ENCODE measurements around the gene USE1. TPM values are rescaled to one million over a fixed set of nuclear protein-coding genes. Genes with fewer than 3 reads are reported as not detected.
A peak's percentile ranks its signal among the peaks of the same experiment; 100 is the strongest.

USE1 gene
- total RNA-seq, 1 donor = 25.7 TPM

DNA sequence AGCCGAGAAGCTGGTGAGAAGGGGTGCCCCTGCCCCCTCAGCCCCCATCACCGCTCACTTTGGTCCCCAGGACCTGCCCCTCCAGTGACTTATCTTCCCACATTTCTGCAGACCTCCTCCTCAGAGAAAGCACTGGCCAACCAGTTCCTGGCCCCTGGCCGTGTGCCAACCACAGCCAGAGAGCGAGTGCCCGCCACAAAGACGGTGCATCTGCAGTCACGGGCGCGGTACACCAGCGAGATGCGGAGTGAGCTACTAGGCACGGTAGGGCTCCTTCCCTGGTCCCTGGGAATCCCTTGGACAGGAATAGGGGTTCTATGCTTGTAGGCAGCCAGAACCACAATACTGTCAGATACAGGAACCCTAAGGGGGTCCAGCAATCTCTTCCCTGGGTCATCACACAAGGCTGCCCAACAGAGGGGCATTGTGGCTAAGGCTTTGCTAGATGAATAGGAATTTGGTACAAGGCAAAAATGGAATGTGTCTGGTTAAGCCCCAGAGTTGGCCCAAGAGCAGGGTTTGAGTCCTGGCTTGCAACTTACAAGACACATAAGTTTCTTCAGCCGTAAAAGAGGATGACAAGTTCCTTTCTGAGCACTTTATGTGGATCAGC lies 1.0 kb downstream of the USE1 start:
- TF ChIP-seq, protein P1, sequence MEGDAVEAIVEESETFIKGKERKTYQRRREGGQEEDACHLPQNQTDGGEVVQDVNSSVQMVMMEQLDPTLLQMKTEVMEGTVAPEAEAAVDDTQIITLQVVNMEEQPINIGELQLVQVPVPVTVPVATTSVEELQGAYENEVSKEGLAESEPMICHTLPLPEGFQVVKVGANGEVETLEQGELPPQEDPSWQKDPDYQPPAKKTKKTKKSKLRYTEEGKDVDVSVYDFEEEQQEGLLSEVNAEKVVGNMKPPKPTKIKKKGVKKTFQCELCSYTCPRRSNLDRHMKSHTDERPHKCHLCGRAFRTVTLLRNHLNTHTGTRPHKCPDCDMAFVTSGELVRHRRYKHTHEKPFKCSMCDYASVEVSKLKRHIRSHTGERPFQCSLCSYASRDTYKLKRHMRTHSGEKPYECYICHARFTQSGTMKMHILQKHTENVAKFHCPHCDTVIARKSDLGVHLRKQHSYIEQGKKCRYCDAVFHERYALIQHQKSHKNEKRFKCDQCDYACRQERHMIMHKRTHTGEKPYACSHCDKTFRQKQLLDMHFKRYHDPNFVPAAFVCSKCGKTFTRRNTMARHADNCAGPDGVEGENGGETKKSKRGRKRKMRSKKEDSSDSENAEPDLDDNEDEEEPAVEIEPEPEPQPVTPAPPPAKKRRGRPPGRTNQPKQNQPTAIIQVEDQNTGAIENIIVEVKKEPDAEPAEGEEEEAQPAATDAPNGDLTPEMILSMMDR (IDR thresholded peaks at IDR 0.05; ENCODE audit: extremely low read depth, low read depth, low read length) = no peak
- Histone ChIP-seq H3K9me3 (ENCODE audit: low read depth, low read length) (no peaks in the 10 kb centered on the region), H3K4me3 (ENCODE audit: insufficient read depth, low read length) (peak overlapping the region; percentile 87), H3K79me2 (ENCODE audit: insufficient read depth, low read length) (peaks cover 3% of the 10 kb centered on the region), H3K36me3 (ENCODE audit: insufficient read depth, low read length) (peaks cover 35% of the 10 kb centered on the region), H2AFZ (ENCODE audit: low read length) (no peak overlapping the region), H3K4me2 (ENCODE audit: insufficient read depth, low read length) (peak overlapping the region; percentile 93), H3K27ac (ENCODE audit: low read depth, low read length) (peak overlapping the region; percentile 45), H3K4me1 (ENCODE audit: insufficient read depth, low read length) (peaks cover 16% of the 10 kb centered on the region), H3K27me3 (ENCODE audit: insufficient read depth, low read length) (no peaks in the 10 kb centered on the region), H4K20me1 (ENCODE audit: insufficient read depth, low read length) (no peaks in the 10 kb centered on the region)
- peak; percentile 54 for DNase-seq (ENCODE audit: insufficient read length, low spot score, missing footprints)

DNA sequence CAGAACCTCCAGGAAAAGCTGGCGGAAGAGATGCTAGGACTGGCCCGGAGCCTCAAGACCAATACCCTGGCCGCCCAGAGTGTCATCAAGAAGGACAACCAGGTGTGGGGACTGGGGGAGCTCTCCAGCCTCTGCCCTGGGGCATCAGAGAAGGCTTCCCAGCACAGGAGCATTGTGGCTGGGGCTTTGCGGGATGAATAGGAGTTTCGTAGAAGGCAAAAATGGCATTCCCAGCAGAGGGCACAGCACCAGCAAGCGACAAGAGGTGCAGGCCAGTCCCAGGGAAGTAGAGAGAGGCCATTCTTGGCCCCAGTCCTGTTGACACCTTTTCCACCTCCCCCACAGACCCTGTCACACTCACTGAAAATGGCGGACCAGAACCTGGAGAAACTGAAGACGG lies 4.1 kb downstream of the USE1 start:
- no peak overlapping the region for H3K4me2 ChIP-seq (ENCODE audit: insufficient read depth, low read length)
- H3K27ac ChIP-seq (ENCODE audit: low read depth, low read length) = no peak overlapping the region
- H3K4me1 ChIP-seq (ENCODE audit: insufficient read depth, low read length) = peaks cover 16% of the 10 kb centered on the region

DNA sequence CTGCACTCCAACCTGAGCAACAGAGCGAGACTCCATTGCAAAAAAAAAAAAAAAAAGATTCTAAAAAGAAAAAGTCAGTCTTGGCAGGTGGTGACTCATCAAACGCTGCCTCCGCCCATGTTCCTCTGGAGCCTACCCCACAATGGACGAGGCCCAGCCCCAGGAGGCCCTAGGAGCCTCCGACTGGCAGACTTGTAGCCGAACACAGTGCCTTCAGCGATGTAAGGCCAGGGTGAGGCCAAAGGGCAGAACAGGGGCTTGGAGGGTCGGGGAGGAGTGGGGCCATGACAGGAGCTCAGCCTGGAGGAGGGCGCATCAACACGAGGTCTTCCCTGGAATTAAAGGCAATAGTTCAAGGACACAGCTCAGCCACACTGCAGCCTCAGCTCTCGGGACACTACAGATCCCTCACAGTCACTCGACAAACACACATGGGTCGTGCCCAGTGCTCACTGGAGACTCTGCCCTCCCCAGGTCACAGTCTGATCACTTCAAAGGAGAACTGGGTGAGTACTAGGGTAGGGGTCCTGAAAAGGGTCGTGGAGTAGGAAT lies 5.1 kb downstream of the USE1 start:
- H2AFZ ChIP-seq (ENCODE audit: low read length) = peak overlapping the region; percentile 67
- H3K4me2 ChIP-seq (ENCODE audit: insufficient read depth, low read length) = peak overlapping the region; percentile 1
- peak; percentile 96 for DNase-seq (ENCODE audit: insufficient read length, low spot score, missing footprints)

More for the DNA sequence above, 4.1 kb downstream of the USE1 start:
- H4K20me1 ChIP-seq (ENCODE audit: insufficient read depth, low read length) = no peaks in the 10 kb centered on the region
- peak; percentile 39 for DNase-seq (ENCODE audit: insufficient read length, low spot score, missing footprints)
- TF ChIP-seq, protein P1 (IDR thresholded peaks at IDR 0.05; ENCODE audit: extremely low read depth, low read depth, low read length) = no peak
- H3K4me3 ChIP-seq (ENCODE audit: insufficient read depth, low read length) = no peak overlapping the region
- no peaks in the 10 kb centered on the region for H3K9me3 ChIP-seq (ENCODE audit: low read depth, low read length)
- peaks cover 15% of the 10 kb centered on the region for H3K36me3 ChIP-seq (ENCODE audit: insufficient read depth, low read length)
- H3K79me2 ChIP-seq (ENCODE audit: insufficient read depth, low read length) = peaks cover 3% of the 10 kb centered on the region
- H3K27me3 ChIP-seq (ENCODE audit: insufficient read depth, low read length) = no peaks in the 10 kb centered on the region
- H2AFZ ChIP-seq (ENCODE audit: low read length) = no peak overlapping the region

DNA sequence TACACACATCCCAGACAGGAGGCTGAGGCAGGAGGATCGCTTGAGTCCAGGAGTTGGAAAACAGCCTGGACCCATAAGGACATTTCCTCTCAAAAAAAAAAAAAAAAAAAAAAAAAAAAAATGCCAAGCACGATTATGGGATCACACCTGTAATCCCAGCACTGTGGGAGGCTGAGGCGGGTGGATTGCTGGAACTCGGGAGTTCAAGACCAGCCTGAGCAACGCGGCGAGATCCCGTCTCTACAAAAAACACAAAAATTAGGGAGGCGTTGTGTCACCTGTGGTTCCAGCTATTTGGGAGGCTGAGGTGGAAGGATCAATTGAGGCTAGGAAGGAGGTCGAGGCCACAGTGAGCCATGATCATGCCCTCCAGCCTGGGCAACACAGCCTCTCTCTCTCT lies 9.9 kb downstream of the USE1 start:
- H3K27me3 ChIP-seq (ENCODE audit: insufficient read depth, low read length) = no peaks in the 10 kb centered on the region
- no peaks in the 10 kb centered on the region for H3K36me3 ChIP-seq (ENCODE audit: insufficient read depth, low read length)
- H3K4me1 ChIP-seq (ENCODE audit: insufficient read depth, low read length) = peaks cover 10% of the 10 kb centered on the region
- H4K20me1 ChIP-seq (ENCODE audit: insufficient read depth, low read length) = no peaks in the 10 kb centered on the region
- H3K4me3 ChIP-seq (ENCODE audit: insufficient read depth, low read length) = no peak overlapping the region
- H3K27ac ChIP-seq (ENCODE audit: low read depth, low read length) = no peak overlapping the region
- TF ChIP-seq, protein P1 (IDR thresholded peaks at IDR 0.05; ENCODE audit: extremely low read depth, low read depth, low read length) = no peak
- no peaks in the 10 kb centered on the region for H3K9me3 ChIP-seq (ENCODE audit: low read depth, low read length)
- H2AFZ ChIP-seq (ENCODE audit: low read length) = no peak overlapping the region
- H3K4me2 ChIP-seq (ENCODE audit: insufficient read depth, low read length) = peak overlapping the region; percentile 88
- DNase-seq (ENCODE audit: insufficient read length, low spot score, missing footprints) = no peak
- H3K79me2 ChIP-seq (ENCODE audit: insufficient read depth, low read length) = no peaks in the 10 kb centered on the region

More for the DNA sequence above, 5.1 kb downstream of the USE1 start:
- Histone ChIP-seq H3K9me3 (ENCODE audit: low read depth, low read length) (no peaks in the 10 kb centered on the region), H3K36me3 (ENCODE audit: insufficient read depth, low read length) (peaks cover 15% of the 10 kb centered on the region), H3K4me1 (ENCODE audit: insufficient read depth, low read length) (peaks cover 9% of the 10 kb centered on the region), H3K4me3 (ENCODE audit: insufficient read depth, low read length) (no peak overlapping the region), H3K27ac (ENCODE audit: low read depth, low read length) (no peak overlapping the region), H3K79me2 (ENCODE audit: insufficient read depth, low read length) (peaks cover 3% of the 10 kb centered on the region), H3K27me3 (ENCODE audit: insufficient read depth, low read length) (no peaks in the 10 kb centered on the region), H4K20me1 (ENCODE audit: insufficient read depth, low read length) (no peaks in the 10 kb centered on the region)
- TF ChIP-seq, protein P1 (IDR thresholded peaks at IDR 0.05; ENCODE audit: extremely low read depth, low read depth, low read length) = no peak

Data from osteoblast (primary cell).